IPS-18c (cell line): ENCODE measurements around the gene CACNA2D1.
A peak's percentile ranks its signal among the peaks of the same experiment; 100 is the strongest.

Experiments used
- H3K4me3 ChIP-seq: 2 replicates; pipeline ENCODE4 v1.7.0; 2013; ENCODE audit warnings: low read depth, mild to moderate bottlenecking, low read length, moderate library complexity; ENCODE audit not compliant: insufficient read depth
- H3K9me3 ChIP-seq: one replicate; pipeline ENCODE4 v1.6.1; 2013; ENCODE audit warnings: mild to moderate bottlenecking, low read length, moderate library complexity; ENCODE audit not compliant: control insufficient read depth, insufficient read depth

Gene CACNA2D1

GRCh38 chr7:82443547-82444219 lies at the start of gene CACNA2D1:
TSS of gene CACNA2D1 (minus strand) at chr7:82443777.
- Histone ChIP-seq H3K9me3 (peaks cover 2% of the 10 kb centered on the region), H3K4me3 (peak within 1 kb of the TSS; percentile 80)

DNA sequence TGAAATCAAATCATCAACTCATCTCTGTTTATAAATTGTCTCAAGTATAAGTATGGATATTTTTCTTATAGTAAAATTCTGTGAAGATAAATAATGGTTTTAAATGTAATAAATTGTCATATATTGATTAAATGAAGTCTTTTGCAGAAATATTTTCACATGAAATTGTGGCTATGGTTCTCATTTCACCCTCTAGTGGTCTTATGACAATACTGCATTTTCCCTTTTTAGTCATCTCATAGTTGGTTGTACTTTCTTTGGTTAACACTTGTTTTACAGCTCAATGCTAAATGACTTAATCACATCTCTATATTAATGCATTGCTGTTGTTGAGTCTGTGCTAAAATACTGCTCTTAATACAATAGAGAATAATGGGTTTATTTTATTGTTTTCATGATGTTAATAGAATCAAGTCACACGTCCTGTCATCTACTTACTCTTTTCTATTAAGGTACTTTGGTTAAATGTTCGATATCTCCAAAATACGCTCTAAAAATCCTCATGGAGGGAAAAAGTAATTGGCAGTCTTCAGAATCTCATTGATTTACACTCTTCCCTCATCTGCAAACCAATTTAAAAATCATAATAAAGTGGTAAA lies 38.0 kb upstream of the CACNA2D1 start:
- H3K9me3 ChIP-seq: no peaks in the 10 kb centered on the region
- no peak overlapping the region for H3K4me3 ChIP-seq

DNA sequence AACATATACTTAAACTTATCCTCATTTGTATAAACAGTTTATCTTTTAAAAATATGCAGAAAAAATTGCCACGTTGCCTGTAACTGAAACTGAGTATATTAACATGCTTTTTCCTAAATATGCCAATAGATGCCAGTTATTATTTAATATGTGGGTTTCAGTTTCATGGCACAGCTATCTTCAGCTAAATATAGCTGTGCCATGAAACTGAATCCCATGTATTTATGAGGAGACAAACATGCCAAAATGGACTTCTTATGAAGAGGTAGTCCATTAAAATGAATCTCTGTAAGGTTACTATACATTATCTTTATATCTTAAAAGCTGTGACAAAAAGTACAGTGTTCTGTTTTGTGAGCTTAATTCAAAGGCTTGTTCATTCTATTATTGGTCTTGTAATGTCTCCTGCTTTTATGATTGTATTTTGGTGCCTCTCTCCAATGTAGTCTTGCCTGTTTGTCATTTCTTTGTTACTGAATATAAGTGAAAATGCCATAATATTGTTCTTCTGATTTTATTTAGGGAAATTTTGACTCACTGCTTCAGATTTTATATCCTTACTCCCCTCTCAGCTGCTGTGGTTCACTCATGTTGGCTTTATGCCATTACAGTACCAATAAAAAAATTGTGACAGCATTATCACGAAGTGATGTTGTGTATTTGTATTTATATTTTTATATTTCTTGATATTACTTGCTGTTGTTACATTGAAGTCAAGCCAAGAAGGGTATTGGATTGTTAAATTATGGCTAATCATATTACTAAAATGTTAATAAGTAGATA lies 34.3 kb upstream of the CACNA2D1 start:
- no peaks in the 10 kb centered on the region for H3K9me3 ChIP-seq
- no peak overlapping the region for H3K4me3 ChIP-seq

DNA sequence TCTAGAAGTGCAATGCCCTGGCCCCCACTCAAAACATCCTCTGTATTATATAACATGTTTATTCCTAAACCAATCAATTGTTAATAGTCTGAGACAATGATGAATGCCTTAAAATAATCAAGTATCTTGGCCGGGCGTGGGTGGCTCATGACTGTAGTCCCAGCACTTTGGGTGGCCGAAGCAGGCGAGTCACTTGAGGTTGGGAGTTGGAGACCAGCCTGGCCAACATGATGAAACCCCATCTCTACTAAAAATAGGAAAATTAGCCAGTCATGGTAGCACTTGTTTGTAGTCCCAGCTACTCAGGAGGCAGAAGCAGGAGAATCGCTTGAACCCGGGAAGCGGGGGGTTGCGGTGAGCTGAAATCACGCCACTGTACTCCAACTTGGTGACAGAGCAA lies 29.4 kb upstream of the CACNA2D1 start:
- Histone ChIP-seq H3K9me3 (no peaks in the 10 kb centered on the region), H3K4me3 (no peak overlapping the region)

DNA sequence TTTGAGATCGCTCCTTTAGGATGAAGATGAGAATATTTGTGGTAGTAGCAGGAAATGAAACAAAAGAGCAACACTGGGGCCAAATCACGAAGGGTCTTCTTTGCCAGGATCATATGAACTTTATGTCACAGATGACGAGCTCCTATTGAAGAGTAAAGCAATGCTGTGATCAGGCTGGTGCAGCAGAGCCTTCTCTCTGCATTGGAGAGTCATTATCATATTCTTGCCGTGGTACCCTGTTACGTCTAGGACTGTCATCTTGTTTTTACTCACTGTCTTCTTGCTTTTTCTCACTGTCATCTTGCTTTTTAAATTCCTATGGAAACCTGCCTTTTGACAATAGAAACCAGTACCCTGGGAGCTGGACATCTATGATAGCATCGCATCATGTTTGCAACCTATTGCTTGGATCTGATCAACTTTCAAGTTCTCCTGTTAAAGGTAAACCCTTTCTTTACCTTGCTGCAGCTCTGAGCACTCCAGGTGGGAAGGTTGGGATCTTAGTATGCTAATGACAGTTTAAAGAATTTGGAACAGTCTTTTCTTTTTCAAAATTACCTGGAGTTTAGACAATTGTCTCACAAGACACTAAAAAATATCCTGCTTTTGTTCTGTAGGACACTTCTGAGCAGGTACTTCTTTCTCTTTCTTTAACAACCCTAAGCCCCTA lies 27.9 kb upstream of the CACNA2D1 start:
- no peaks in the 10 kb centered on the region for H3K9me3 ChIP-seq
- no peak overlapping the region for H3K4me3 ChIP-seq

GRCh38 chr7:82469207-82469606 lies 25.6 kb upstream of the CACNA2D1 start:
- no peaks in the 10 kb centered on the region for H3K9me3 ChIP-seq

DNA sequence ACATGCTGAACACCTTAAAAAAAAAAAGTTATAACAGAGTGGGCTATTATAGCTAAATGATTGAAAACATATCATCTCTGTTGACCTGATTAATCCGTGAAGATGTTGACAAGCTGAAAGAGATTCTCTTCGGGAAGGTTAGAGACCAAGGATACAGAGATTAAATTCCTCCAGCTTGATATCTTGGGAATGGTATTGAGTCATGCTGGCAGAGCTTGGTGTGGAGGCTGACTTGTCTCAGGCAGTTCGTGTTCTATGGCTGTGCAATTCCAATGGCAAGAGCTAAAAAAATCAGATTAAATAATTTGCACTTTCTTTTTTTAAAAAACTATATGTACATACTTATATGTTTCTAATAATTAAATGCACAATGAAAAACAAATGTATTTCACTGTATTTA lies 24.9 kb upstream of the CACNA2D1 start:
- no peak overlapping the region for H3K4me3 ChIP-seq
- no peaks in the 10 kb centered on the region for H3K9me3 ChIP-seq

More at GRCh38 chr7:82469207-82469606, 25.6 kb upstream of the CACNA2D1 start:
- H3K4me3 ChIP-seq: no peak overlapping the region

DNA sequence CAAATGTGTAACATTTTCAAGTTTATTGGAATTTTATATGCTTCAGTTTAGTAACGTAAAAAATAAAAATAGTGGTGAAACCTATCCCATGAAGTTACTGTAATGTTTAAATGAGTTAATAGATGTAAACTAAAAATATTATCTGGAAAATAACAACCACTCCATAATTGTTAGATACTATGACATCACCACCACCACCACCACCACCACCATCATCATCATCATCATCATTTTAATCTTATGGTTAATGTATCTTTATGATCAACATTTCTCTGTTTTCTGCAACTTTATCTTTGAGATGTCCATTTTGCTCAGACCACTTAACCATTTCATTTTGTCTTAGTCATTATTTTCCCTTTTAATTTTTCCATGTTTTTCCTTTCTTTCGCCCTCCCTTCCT lies 23.4 kb upstream of the CACNA2D1 start:
- Histone ChIP-seq H3K4me3 (no peak overlapping the region), H3K9me3 (no peaks in the 10 kb centered on the region)

GRCh38 chr7:82464372-82464771 lies 20.8 kb upstream of the CACNA2D1 start:
- Histone ChIP-seq H3K9me3 (no peaks in the 10 kb centered on the region), H3K4me3 (no peak overlapping the region)

GRCh38 chr7:82455295-82455694 lies 11.7 kb upstream of the CACNA2D1 start:
- Histone ChIP-seq H3K9me3 (no peaks in the 10 kb centered on the region), H3K4me3 (no peak overlapping the region)

DNA sequence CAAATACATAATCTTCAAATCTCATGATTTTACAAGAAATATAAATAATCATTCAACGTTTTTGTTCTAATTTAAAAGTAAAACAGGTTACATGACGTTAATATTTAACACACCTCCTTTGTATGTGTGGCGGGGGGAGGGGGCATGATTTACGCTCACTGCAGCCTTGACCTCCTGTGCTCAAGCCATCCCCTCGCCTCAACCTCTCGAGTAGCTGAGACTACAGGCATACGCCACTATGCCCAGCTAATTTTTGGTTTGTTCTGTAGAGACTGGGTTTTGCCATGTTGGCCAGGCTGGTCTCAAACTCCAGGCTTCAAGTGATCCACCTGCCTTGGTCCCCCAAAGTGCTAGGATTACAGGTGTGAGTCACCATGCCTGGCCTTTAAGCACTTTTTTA lies 7.2 kb upstream of the CACNA2D1 start:
- H3K9me3 ChIP-seq: no peaks in the 10 kb centered on the region
- H3K4me3 ChIP-seq: no peak overlapping the region

DNA sequence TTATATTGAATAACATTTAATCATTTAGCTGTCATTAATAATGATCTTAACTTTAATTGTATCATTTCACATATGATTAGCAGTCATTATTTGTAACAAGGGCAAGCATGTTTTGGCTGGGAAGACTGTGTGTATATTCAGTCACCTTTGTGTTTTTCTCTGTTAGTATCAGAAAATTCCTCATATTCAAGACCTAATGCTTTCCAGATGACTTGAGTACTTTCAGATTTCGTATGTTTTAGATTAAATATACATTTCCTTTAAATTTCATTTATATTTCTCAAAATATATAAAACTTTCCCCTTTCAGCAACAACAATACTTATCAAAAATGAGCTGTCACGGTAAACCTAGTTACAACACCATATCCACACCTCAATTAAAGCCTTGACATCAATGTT lies 6.3 kb upstream of the CACNA2D1 start:
- Histone ChIP-seq H3K9me3 (no peaks in the 10 kb centered on the region), H3K4me3 (no peak overlapping the region)

DNA sequence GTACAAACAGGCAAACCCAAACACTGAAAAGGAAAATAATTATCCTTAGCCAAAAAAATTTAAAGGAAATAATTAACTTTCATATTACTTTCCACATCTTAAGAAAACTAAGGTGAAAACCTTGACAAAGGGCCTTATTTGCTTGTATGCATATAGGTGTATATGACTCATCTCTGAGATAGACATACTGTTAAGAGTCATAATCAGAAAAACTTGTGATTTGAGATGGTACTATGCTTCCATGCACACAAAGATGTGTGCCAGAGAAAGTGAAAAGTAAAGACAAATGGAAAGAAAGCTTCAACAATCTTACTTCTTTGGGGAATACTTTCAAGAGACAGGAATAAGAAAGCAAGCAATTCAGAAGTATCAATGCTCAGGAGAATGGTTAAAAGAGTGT lies 3.3 kb upstream of the CACNA2D1 start:
- Histone ChIP-seq H3K4me3 (no peak overlapping the region), H3K9me3 (peaks cover 2% of the 10 kb centered on the region)

DNA sequence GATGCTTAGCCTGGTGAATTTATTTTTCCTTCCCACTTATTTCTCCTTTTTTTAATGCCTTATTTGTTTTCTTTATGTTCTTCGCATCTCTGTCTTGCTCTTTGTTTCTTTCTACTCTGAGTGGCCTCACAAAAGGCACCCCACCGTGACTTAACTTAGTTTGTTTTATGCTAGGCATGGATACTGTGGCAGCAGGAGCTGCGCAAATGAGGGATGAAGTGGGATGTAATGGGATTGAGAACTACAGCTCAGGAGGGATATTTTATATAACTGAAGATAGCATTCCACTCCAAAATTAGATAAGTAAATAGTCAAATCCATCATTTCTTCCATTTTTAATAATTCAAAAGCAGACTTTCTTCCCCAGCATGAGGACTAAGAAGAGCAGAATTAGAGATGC lies 1.7 kb upstream of the CACNA2D1 start:
- no peak overlapping the region for H3K4me3 ChIP-seq
- peaks cover 2% of the 10 kb centered on the region for H3K9me3 ChIP-seq

- H3K4me3 ChIP-seq: peak overlapping the region; percentile 80
- H3K9me3 ChIP-seq: peaks cover 2% of the 10 kb centered on the region
Observed at GRCh38 chr7:82444220-82444909, 788 bp upstream of the CACNA2D1 start.

DNA sequence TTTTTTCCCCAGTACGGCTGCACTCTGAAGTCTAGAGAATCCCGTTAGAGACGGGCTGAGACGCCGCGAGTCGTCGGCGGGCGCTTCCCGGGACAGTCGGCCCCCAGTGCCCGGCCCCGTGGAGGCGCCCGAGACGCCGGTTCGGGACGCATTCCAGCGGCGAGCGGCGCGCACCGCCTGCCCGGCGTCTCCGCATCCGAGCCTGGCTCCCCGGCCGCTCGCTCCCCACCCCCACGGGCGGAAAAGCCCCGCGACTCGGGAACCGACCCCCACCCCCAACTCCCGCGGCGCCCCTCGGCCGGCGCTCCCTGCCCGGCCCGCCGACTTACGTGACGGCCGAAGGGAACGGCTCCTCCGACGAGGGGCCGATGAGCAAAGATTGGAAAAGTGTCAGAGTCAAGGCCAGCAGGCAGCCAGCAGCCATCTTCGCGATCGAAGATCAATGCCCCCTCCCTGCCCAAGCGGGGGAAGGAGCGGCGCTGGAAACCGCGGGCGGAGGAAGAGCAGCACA lies 486 bp downstream of the CACNA2D1 start:
- peaks cover 2% of the 10 kb centered on the region for H3K9me3 ChIP-seq
- H3K4me3 ChIP-seq: peak overlapping the region; percentile 75

DNA sequence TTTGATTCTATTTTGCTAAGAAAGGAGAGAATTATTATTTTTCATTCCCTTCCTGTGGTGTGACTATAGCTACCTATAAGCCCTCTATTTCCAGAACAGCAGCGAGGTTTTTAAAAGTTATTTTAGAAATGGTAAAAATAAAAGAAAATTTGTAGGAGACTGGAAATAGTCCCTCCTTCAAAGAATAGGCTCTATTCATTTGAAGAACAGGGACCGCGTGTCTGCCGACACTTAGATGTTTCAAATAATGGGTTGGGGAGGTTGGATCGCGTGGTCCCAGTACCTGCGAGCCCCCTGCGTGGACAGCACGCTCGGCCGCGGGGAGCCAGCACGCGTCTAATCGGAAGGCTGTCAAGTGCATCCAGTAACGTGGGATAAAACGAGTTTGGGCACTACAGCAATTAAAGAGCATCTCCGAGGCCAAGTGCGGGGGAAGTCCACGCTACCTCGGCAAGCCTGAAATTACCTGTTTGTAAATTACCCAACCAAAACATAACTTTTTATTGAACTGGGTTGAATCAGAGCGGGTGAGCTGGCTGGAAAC lies 1.0 kb downstream of the CACNA2D1 start:
- peaks cover 2% of the 10 kb centered on the region for H3K9me3 ChIP-seq
- H3K4me3 ChIP-seq: peak overlapping the region; percentile 75
